Measurements from ENCODE around the gene PKD1L1.

PKD1L1 gene

DNA sequence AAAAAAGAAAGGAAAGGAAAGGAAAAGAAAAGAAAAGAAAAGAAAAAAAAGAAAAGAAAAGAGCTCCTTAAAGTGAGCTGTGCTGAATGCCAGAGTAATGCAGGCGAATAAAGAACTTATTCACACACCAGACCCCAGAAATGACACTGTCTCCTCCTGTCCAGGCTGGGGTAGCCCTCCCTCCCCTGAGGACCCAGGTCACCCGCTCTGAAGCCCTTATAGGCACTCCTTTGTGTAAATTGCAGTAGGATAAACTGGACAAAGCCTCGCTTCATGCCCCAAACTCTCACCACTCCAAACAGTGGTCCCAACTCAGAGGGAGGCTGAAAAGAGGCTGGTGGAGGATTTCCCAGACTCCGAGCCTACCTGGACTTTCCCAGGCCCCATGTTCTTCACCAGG lies 46.3 kb downstream of the PKD1L1 start:
- no peak for DNase-seq

GRCh38 chr7:47901542-47901941 lies 46.7 kb downstream of the PKD1L1 start:
- no peak for DNase-seq

GRCh38 chr7:47897831-47898230 lies 50.4 kb downstream of the PKD1L1 start:
- no peak for DNase-seq

DNA sequence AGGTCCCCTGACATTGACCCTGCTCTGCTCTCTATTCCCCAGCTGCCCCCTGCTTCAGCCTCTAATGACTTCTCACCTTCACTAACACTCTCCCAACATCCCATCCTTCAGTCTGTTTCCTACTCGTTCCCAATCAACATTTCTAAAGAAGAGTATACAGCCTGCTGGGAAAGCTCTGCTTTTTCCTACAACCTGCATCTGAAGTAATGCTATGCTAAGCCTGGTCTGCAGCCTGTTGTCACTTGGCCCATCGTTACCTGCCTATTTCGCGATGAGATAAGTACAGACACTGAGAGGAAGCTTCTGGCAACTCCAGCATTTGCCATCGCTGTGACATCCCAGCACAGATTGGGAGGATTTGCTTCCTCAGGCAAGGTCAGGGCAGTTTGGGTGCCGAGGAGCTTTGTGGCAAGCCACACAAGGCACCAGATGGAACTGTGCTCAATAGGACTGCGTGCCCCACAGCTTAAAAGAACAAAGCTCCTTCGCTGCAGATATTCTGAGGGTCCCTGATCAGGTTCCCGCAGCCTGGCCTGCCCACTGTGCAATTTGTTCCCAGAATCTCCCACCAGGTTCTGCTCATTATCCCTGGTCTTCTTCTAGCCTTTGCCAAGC lies 51.4 kb downstream of the PKD1L1 start:
- DNase-seq, result no peak

- no peak for DNase-seq
Observed at GRCh38 chr7:47895026-47895425, 53.2 kb downstream of the PKD1L1 start.

DNA sequence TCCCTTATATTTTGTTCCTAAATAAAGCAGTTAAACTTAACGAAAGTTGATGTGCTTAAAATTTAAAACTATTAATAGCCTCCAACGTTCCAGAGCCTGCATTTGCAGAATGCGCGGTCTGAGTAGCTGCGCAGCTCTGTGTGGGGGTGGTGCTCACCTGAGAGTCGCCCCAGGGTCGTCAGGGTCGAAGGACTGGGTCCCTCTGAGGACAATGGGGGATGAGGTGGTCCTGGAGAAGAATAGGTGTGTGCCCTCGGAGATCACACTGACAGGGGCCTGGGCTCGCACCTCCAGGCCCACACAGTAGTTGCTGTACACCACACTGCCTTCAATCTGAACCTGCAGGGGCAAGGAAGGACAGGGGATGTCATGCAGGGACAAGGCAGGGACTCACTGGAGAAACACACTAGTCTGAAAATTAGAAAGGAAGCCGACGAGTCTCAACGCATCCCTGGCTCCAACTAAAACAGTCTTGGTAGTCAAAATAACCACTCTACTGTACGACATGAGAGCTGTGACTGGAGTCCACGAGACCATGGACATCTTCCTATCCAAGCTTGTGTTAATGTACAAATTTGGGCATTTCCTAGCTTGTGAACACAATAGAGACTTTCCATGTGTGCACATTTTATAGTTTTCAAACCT lies 54.4 kb downstream of the PKD1L1 start:
- no peak for DNase-seq

DNA sequence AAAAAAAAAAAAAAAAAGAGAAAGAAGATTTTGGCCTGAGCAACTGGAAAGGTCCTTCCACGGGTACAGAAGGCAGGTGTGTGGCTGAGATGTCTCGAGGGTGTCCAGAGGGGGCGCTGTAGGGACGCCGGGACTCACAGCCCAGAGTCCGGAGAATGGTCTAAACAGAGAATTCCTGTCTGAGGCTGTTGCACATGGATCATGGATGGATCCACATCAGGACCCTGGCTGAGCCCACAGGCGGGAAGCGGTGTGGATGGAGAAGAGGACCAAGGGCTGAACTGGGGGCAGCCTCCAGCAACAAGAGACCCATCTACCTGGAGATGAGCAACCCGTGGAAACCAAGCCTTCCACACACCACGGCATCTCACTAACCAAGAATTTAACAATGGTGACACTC lies 55.0 kb downstream of the PKD1L1 start:
- DNase-seq, result no peak

- no peak for DNase-seq
Observed at GRCh38 chr7:47890606-47891005, 57.7 kb downstream of the PKD1L1 start.

DNA sequence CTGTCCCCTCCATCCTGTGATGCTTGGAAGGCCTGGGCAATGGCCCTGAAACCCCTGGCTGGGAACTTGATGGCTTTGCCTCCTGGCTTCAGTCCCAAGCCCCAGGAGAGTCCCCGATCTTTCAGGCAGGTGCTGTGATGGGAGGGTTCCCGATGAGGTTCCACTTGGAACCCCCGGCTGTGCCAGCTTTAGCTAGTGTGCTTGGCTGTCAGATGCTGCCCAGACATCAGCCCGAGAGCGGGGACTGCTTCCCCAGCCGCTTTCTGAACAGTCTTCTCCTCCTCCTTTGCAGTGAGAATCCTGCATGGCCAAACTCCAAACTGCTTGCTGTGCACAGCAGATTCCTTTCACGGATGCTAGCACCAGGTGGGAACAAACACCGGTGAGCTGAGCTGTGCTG lies 58.1 kb downstream of the PKD1L1 start:
- no peak for DNase-seq

DNA sequence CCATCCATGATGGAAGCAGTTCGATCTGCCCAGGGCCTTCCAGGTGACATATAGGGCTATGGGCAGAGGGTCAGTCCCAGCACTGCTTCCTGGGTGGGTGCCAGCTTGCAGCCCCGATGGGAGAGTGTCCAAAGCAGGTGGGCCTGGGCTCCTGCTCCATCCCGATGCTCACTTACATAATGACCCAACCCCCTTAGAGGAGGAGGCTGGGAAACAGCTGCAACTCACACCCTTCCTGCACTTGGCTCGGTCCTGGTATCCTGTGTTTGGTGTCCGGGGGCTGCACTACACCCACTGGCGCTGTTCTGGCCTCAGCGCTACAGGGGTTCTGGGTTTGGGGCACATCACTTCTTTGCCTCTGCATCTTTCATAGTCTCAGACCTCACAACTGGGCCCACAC lies 58.5 kb downstream of the PKD1L1 start:
- DNase-seq, result no peak

DNA sequence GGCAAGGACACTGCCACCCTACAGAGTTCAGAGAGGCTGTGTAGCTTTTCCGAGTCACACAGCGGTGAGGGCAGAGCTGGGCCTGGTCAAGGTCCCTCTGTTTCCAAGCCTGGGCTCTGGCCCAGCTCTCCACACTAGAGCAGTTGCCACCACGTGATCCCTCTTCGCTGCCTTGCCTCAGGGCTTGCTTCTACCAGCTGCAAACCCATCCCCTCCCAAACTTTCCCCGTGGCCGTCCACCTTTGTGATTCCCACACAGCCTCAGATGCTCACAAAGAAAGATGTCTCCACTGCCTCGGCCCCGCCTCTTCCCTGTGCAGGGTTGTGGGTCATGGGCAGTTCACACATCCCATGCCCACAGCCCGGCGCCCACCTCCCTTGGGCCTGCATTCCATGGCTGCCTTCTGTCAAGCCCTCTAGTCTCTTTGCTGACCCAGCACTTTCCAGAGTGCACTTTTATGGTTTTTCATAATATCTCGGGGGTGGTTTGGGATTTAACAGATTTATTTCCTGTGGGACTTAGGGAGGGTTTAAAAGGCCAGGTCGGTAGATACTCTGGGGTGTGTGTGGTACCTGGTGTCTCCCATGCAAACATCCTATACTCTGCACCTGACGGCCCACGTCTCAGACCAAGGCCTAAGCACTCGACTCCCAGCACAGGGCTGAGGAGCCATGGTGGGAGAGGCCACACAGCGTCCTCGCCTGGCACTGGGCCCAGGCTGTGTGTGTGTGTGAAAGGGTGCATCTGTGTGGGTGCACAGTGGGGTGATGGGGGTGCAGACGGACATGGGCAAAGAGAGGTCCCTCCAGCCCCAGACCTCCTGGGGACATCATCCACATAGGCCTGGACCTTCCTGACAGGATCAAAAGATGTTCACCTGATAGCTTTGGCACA lies 59.6 kb downstream of the PKD1L1 start:
- no peak for DNase-seq

- DNase-seq, result no peak
Observed at GRCh38 chr7:47887016-47887640, 61.1 kb downstream of the PKD1L1 start.

DNA sequence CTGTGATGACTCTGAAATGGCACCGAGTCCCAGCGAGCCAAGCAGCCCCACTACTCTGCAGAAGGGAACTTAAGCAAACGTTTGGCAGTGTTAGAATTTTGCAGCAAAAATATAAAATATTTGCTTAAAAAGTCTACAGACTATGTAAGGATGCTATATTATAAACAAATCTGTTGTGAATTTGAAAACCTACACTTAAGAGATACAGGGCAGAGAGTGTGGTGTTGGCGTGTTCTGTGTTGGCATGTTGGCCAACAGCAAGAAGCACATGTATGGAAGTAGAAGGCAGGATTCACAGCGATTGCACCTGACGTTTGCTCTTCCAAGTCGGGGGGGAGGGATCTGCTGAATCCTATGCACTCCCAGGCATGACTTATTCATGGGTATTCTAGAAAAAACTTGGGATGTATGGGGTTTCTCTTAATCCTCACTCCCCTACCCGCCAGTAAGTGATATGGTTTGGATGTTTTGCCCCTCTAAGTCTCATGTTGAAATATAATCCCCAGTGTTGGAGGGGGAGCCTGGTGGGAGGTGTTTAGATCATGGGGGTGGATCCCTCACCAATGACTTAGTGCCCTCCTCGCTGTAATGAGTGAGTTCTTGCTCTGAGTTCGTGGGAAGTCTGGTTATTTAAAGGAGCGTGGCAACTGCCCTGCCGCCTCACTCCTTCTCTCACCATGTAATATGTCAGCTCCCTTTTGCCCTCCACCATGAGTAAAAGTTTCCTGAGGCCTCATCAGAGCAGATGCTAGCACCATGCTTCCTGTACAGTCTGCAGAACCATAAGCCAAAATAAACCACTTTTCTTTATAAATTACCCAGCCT lies 62.1 kb downstream of the PKD1L1 start:
- DNase-seq, result no peak

DNA sequence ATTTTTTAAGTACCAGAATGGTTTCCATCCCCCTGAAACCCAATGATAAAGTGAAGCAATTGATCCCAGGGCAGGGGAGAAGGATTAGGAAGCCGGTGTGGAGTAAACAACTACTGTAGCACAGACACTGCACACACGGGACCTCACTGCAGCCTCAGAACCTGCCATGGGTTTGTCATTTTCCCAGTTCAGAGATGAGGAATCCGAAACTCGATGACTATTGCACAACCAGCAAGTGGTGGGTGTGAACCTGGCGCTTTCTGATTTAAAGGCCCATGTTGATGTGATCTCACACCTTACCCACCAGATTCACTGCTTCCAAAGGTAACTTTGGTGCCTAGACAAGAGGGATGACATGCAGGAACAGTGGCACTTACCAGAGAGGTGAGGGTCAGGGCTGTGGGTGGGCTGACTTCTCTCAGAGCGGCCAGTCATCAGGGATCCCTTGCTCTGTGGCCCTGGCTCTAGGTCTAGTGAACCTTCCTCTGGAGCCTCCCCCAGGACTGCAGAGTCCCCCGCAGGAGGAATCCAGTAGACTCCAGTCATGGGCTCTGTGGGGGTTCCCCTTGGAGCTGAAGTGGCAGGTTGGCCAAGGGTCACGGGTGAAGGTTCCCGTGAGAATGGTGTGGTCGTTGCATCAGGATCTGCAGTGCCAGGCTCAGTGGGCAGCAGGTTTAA lies 62.8 kb downstream of the PKD1L1 start:
- no peak for DNase-seq

- DNase-seq, result no peak
Observed at GRCh38 chr7:47884675-47885074, 63.6 kb downstream of the PKD1L1 start.

GRCh38 chr7:47882635-47883034 lies 65.6 kb downstream of the PKD1L1 start:
- no peak for DNase-seq

GRCh38 chr7:47881256-47881655 lies 67.0 kb downstream of the PKD1L1 start:
- no peak for DNase-seq

DNA sequence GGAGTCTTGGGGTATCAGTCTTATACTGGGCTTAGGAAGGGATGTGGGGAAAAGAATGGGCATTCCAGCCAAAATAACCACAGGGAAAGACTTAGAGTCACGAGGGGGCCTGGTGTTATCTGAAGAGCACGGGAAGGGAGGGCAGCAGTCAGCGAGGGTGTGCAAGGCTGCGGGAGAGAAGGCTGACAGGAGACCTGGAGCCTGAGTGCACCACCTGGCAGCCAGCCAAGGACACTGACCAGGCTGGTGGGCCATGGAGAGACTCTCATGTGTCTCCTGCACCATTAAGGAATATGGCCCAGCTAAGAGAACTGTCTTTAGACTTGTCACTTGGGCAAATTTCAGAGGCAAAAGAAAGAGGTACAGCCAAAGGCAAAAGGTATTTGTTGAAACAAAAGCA lies 69.6 kb downstream of the PKD1L1 start:
- DNase-seq, result no peak

GRCh38 chr7:47877336-47877735 lies 70.9 kb downstream of the PKD1L1 start:
- no peak for DNase-seq

- DNase-seq, result no peak
Observed at GRCh38 chr7:47875998-47876744, 72.1 kb downstream of the PKD1L1 start.

- DNase-seq, result no peak
Observed at GRCh38 chr7:47875406-47875805, 72.9 kb downstream of the PKD1L1 start.
